ENCODE results near the gene KLK8.

- TF ChIP-seq POLR2AphosphoS5 (IDR thresholded peaks at IDR 0.05; ENCODE audit: low read depth, low read length) (no peak), REST (IDR thresholded peaks at IDR 0.05; ENCODE audit: insufficient read depth in 1 of 2, low read depth in 2 of 2, low read length in 2 of 2) (no peak), TAF1 (IDR thresholded peaks at IDR 0.05; ENCODE audit: borderline replicate concordance, insufficient read depth, low read length) (no peak)
Observed at GRCh38 chr19:51007488-51007887, 6.1 kb upstream of the KLK8 start.
